Uterus (tissue), 4 donors: ENCODE measurements around the gene IL17RB. TPM values are rescaled to one million over a fixed set of nuclear protein-coding genes. Genes with fewer than 3 reads are reported as not detected.

Experiments
- DNase-seq, 2 donors: peaks; one replicate each; pipeline ENCODE4 v3.0.0-alpha.2; 2019 to 2020
- H3K27ac ChIP-seq, 2 donors: fragments of 200-600 bp; sonication (generic); 1 replicate in 1 of 2; 2 replicates in 1 of 2; pipeline ENCODE4 v1.5.1; 2016 to 2018
- H3K27me3 ChIP-seq, 2 donors: fragments of 200-600 bp; sonication (generic); one replicate each; pipeline ENCODE4 v1.5.1; 2018 to 2019; ENCODE audit warnings: control low read depth in 1 of 2
- H3K36me3 ChIP-seq, 2 donors: fragments of 200-600 bp; sonication (generic); one replicate each; pipeline ENCODE4 v1.5.1; 2019; ENCODE audit warnings: control low read depth in 1 of 2
- H3K4me1 ChIP-seq, 2 donors: fragments of 200-600 bp; sonication (generic); one replicate each; pipeline ENCODE4 v1.5.1; 2018 to 2019; ENCODE audit warnings: control low read depth in 1 of 2
- H3K4me3 ChIP-seq, 2 donors: fragments of 200-600 bp; sonication (generic); 1 replicate in 1 of 2; 2 replicates in 1 of 2; pipeline ENCODE4 v1.5.1; 2018 to 2019; ENCODE audit warnings: mild to moderate bottlenecking in 1 of 2
- H3K9me3 ChIP-seq, 2 donors: fragments of 200-600 bp; sonication (generic); one replicate each; pipeline ENCODE4 v1.5.1; 2019; ENCODE audit warnings: control low read depth in 1 of 2
- POLR2A ChIP-seq, 2 donors: fragments of 450-650 bp; IDR thresholded peaks; one replicate each; pipeline ENCODE4 v1.6.1; 2016; ENCODE audit warnings: antibody characterized with exemption in 2 of 2, mild to moderate bottlenecking in 1 of 2, moderate library complexity in 1 of 2
- intact Hi-C: fragments of 100-400 bp; cut with DNase I; formaldehyde crosslinking; loops from one replicate; pipeline ENCODE4 v1.15.1; 2023; ENCODE audit warnings: low total_unique reads
- total RNA-seq, 4 donors: library from RNA; depleted of rRNA in 3 of 4; stranded (reverse); fragments of >200 nt in 3 of 4; gene quantifications; one replicate each; pipeline versions ENCODE4 v1.1.0 to v1.2.4, GENCODE V29; 2014 to 2023
- TF ChIP-seq, protein P1 (sequence below), 4 experiments: fragments of 200-600 bp in 2 of 4; fragments of 450-650 bp in 2 of 4; sonication (generic) in 2 of 4; IDR thresholded peaks; one replicate each; pipeline ENCODE4 v1.5.1; 2016 to 2019; ENCODE audit warnings: antibody characterized with exemption in 4 of 4, mild to moderate bottlenecking in 2 of 4, moderate library complexity in 1 of 4
- donor health status: DM: yes; HTN: yes; CAD: no.

The IL17RB gene
- total RNA-seq, 4 donors from 2014 or later = 1.3 to 4.6 (median 2.8) TPM; not detected in 1

DNA sequence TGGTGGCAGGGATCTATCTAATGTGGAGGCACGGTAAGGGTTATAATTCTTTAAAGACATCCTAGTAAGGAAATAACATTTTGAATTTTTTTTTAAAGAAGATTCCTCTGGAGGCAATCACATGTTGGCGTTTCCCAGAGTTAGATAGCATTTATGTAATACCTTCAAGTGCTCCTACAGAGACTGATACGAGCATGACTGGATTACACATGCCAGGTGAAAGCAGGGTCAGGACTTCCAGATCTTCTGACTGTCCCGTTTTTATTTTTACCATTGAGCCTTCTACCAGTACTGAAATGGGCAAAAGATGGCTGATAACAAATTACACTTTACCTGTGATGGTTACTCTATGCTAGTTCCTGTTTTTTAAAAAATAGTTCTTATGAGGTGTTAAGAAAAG lies 13.8 kb downstream of the IL17RB start:
- H3K36me3 ChIP-seq = no peaks in the 10 kb centered on the region
- H3K27ac ChIP-seq = no peak overlapping the region
- no peaks in the 10 kb centered on the region for H3K9me3 ChIP-seq
- H3K27me3 ChIP-seq = no peaks in the 10 kb centered on the region
- no peak for DNase-seq
- no peak for TF ChIP-seq POLR2A (IDR thresholded peaks at IDR 0.05)
- TF ChIP-seq, protein P1, sequence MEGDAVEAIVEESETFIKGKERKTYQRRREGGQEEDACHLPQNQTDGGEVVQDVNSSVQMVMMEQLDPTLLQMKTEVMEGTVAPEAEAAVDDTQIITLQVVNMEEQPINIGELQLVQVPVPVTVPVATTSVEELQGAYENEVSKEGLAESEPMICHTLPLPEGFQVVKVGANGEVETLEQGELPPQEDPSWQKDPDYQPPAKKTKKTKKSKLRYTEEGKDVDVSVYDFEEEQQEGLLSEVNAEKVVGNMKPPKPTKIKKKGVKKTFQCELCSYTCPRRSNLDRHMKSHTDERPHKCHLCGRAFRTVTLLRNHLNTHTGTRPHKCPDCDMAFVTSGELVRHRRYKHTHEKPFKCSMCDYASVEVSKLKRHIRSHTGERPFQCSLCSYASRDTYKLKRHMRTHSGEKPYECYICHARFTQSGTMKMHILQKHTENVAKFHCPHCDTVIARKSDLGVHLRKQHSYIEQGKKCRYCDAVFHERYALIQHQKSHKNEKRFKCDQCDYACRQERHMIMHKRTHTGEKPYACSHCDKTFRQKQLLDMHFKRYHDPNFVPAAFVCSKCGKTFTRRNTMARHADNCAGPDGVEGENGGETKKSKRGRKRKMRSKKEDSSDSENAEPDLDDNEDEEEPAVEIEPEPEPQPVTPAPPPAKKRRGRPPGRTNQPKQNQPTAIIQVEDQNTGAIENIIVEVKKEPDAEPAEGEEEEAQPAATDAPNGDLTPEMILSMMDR (IDR thresholded peaks at IDR 0.05) = no peak
- H3K4me3 ChIP-seq = no peak overlapping the region
- intact Hi-C loops = no loop called here
- no peaks in the 10 kb centered on the region for H3K4me1 ChIP-seq

DNA sequence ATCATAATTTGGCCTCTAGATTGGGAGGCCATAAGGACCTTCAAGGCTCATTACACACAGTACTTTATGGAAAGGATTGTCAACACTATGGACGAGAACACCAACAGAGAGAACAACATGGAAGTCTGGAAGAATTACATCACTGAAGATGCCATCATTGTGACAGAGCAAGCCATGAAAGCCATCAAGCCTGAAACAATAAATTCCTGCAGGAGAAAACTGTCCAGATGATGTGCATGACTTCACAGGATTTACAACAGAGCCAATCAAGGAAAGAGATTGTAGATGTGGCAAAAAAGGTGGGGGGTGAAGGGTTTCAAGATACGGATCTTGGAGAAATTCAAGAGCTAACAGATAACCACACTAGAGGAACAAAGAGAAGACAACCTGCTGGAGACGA lies 15.9 kb downstream of the IL17RB start:
- no peaks in the 10 kb centered on the region for H3K4me1 ChIP-seq
- TF ChIP-seq, protein P1 (IDR thresholded peaks at IDR 0.05) = no peak
- no peak for TF ChIP-seq POLR2A (IDR thresholded peaks at IDR 0.05)
- H3K4me3 ChIP-seq = no peak overlapping the region
- DNase-seq = no peak
- no peaks in the 10 kb centered on the region for H3K9me3 ChIP-seq
- intact Hi-C loops = no loop called here
- H3K27ac ChIP-seq = no peak overlapping the region
- H3K36me3 ChIP-seq = no peaks in the 10 kb centered on the region
- no peaks in the 10 kb centered on the region for H3K27me3 ChIP-seq

DNA sequence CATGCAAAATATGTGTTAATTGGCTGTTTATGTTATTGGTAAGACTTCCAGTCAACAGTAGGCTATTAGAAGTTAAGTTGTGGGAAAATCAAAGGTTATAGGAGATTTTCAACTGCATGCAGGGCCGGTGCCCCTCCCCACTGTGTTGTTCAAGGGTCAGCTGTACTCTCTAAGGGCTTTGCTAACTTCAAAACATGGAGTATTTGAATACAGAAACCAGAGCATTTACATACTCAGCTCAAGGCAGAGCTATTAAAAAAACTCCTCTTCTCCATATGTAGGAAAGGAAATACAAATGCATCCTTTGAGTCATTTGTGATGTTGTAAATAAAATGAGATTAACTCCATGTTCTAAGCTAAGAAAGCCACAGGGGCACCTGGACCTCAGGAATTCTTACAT lies 16.8 kb downstream of the IL17RB start:
- Histone ChIP-seq H3K9me3 (no peaks in the 10 kb centered on the region), H3K4me1 (no peaks in the 10 kb centered on the region), H3K27ac (no peak overlapping the region), H3K4me3 (no peak overlapping the region), H3K36me3 (no peaks in the 10 kb centered on the region), H3K27me3 (no peaks in the 10 kb centered on the region)
- intact Hi-C loops = no loop called here
- TF ChIP-seq, protein P1 (IDR thresholded peaks at IDR 0.05) = no peak
- TF ChIP-seq POLR2A (IDR thresholded peaks at IDR 0.05) = no peak
- DNase-seq = no peak

DNA sequence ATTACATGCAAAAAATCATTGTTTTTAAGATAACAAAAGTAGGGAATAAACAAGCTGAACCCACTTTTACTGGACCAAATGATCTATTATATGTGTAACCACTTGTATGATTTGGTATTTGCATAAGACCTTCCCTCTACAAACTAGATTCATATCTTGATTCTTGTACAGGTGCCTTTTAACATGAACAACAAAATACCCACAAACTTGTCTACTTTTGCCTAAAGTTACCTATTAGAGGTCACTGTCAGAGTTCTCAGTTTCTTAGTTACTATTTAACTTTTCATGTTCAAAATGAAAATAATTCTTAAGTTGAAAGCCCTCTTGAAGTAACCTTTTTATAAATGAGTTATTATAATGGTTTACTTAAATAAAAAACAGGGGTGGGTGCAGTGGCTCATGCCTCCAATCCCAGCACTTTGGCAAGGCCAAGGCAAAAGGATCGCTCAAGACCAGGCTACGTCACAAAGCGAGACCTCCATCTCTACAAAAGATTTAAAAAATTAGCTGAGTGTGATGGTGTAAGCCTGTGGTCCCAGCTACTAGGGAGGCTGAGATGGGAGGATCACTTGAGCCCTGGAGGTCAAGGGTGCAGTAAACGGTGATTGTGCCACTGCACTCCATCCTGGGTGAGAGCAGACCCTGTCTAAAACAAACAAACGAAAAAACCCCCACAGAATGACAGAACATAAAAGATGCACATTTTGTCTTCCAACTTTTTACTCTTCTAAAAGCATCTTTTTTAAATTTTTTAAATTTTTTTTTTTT lies 19.5 kb downstream of the IL17RB start:
- H3K9me3 ChIP-seq = no peaks in the 10 kb centered on the region
- H3K27me3 ChIP-seq = no peaks in the 10 kb centered on the region
- intact Hi-C loops = no loop called here
- TF ChIP-seq, protein P1 (IDR thresholded peaks at IDR 0.05) = no peak
- no peak for TF ChIP-seq POLR2A (IDR thresholded peaks at IDR 0.05)
- no peak overlapping the region for H3K4me3 ChIP-seq
- no peaks in the 10 kb centered on the region for H3K4me1 ChIP-seq
- no peak for DNase-seq
- no peaks in the 10 kb centered on the region for H3K36me3 ChIP-seq
- H3K27ac ChIP-seq = no peak overlapping the region

DNA sequence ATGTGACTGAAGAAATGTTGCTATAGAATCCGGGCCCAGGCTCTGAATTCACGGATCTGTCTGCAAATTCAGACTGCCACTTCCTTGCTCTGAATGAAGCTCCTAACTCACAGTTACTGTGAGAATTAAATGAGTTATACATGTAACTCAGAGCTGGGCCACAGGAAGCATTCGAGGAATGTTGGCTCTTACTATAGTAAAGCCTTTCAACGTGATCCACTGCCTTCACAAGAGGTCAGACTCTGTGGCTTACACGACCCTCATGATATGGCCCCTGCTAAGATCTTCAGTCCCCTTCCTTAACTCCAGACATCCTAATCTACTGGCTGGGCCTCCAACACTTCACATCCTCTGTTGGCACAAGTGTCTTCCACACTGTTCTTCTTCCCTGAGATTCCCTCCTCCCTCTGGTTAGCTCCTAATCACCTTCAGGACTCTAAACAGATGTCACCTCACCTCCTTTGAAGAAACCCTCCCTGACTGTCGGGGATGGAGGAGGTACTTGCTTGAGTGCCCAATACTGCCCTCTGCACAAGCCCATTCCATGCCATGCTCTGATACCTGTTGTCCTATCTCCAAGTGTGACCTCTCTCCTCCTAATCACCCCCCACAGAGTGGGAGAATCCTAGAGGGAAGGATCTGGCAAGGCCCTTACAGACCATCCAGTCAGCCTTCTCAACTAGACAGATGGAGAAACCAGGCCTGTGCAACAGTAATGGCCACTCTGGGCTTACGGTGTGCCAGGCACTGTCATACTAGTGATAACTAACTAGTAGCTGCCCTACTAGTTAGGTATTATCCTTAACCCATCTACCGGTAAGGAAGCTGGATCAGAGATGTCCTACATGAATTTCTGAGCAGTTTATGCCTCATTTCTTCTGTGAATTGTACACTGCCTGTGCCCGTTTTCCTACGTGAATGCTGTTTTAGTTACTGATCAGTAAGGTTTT lies 34.3 kb downstream of the IL17RB start:
- Histone ChIP-seq H3K4me1 (peaks cover 7 to 9% of the 10 kb centered on the region in 2 donors), H3K27ac (peak overlapping the region in 1 of 2 donors; percentile 85), H3K4me3 (peak overlapping the region; percentile 88 to 91), H3K9me3 (no peaks in the 10 kb centered on the region), H3K36me3 (no peaks in the 10 kb centered on the region), H3K27me3 (no peaks in the 10 kb centered on the region)
- no peak for DNase-seq
- intact Hi-C loops = no loop called here
- TF ChIP-seq, protein P1 (IDR thresholded peaks at IDR 0.05) = no peak
- TF ChIP-seq POLR2A (IDR thresholded peaks at IDR 0.05) = no peak
